ENCODE data around the gene GALNTL6. TPM values are rescaled to one million over a fixed set of nuclear protein-coding genes. Genes with fewer than 3 reads are reported as not detected.

Gene GALNTL6
- total and polyA plus RNA-seq, 9 of the 15 experiments (the other 6 are each of a cell fraction or from before 2014, with no cell fraction given) = 0.18 to 0.50 (median 0.29) TPM

GRCh38 chr4:171924746-171925376 lies 111.7 kb downstream of the GALNTL6 start (continued):
- TF ChIP-seq, protein P1, sequence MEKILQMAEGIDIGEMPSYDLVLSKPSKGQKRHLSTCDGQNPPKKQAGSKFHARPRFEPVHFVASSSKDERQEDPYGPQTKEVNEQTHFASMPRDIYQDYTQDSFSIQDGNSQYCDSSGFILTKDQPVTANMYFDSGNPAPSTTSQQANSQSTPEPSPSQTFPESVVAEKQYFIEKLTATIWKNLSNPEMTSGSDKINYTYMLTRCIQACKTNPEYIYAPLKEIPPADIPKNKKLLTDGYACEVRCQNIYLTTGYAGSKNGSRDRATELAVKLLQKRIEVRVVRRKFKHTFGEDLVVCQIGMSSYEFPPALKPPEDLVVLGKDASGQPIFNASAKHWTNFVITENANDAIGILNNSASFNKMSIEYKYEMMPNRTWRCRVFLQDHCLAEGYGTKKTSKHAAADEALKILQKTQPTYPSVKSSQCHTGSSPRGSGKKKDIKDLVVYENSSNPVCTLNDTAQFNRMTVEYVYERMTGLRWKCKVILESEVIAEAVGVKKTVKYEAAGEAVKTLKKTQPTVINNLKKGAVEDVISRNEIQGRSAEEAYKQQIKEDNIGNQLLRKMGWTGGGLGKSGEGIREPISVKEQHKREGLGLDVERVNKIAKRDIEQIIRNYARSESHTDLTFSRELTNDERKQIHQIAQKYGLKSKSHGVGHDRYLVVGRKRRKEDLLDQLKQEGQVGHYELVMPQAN (IDR thresholded peaks at IDR 0.05; ENCODE audit: borderline replicate concordance) = no peak
- TF ChIP-seq, protein P2, sequence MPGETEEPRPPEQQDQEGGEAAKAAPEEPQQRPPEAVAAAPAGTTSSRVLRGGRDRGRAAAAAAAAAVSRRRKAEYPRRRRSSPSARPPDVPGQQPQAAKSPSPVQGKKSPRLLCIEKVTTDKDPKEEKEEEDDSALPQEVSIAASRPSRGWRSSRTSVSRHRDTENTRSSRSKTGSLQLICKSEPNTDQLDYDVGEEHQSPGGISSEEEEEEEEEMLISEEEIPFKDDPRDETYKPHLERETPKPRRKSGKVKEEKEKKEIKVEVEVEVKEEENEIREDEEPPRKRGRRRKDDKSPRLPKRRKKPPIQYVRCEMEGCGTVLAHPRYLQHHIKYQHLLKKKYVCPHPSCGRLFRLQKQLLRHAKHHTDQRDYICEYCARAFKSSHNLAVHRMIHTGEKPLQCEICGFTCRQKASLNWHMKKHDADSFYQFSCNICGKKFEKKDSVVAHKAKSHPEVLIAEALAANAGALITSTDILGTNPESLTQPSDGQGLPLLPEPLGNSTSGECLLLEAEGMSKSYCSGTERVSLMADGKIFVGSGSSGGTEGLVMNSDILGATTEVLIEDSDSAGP (CRISPR knock-in tag; IDR thresholded peaks at IDR 0.05) = no peak

GRCh38 chr4:171928336-171928735 lies 115.1 kb downstream of the GALNTL6 start:
- BruUV-seq (replicated peaks) = no TSS peak
- ChIA-PET POLR2A (no interaction called here), CTCF (ENCODE audit: low intra/inter-chr PET ratio) (no interaction called here)
- H3K4me1 ChIP-seq (replicated peaks in 1 of 2; ENCODE audit: control insufficient read depth in 2 of 2, insufficient read depth in 2 of 2, low read length in 2 of 2) = no peaks in the 10 kb centered on the region
- no peak overlapping the region for H2AFZ ChIP-seq (ENCODE audit: low read depth, low read length)
- FAIRE-seq = no peak
- no peak for ATAC-seq
- no peak overlapping the region for H3K9ac ChIP-seq (ENCODE audit: insufficient read depth in 1 of 2, low read depth in 2 of 2, low read length in 2 of 2)
- no peaks in the 10 kb centered on the region for H4K20me1 ChIP-seq (replicated peaks; ENCODE audit: control insufficient read depth, insufficient read depth, low read length)
- TF ChIP-seq ZNF644 (tag; IDR thresholded peaks at IDR 0.05; ENCODE audit: low read depth) (no peak), CHD1 (IDR thresholded peaks at IDR 0.05; ENCODE audit: low read length) (no peak), SETDB1 (IDR thresholded peaks at IDR 0.05; ENCODE audit: low read length) (no peak), MNT (conservative IDR thresholded peaks at IDR 0.05) (no peak), ZNF253 (CRISPR knock-in tag; conservative IDR thresholded peaks at IDR 0.05) (no peak), ZNF778 (CRISPR knock-in tag; IDR thresholded peaks at IDR 0.05) (no peak), FOXP4 (CRISPR knock-in tag; IDR thresholded peaks at IDR 0.05; ENCODE audit: borderline replicate concordance) (no peak), ZNF512 (tag; IDR thresholded peaks at IDR 0.05) (no peak)
- intact Hi-C loops (cut with micrococcal nuclease) (no loop called here), in situ Hi-C loops (cut with MboI) (no loop called here)
- no peak overlapping the region for H3K4me3 ChIP-seq
- H3K9me3 ChIP-seq (replicated peaks; ENCODE audit: control insufficient read depth, insufficient read depth, low read depth, low read length) = no peaks in the 10 kb centered on the region
- H3K36me3 ChIP-seq (ENCODE audit: control insufficient read depth, insufficient read depth, low read length) = no peaks in the 10 kb centered on the region
- no peaks in the 10 kb centered on the region for H3K9me1 ChIP-seq (ENCODE audit: control insufficient read depth, insufficient read depth, low read length)
- no peaks in the 10 kb centered on the region for H3K27me3 ChIP-seq (ENCODE audit: control insufficient read depth in 2 of 2, insufficient read depth in 2 of 2, low read length in 2 of 2)
- H3K27ac ChIP-seq (ENCODE audit: extremely low read depth, low read depth, low read length) = no peak overlapping the region
- WGBS (ENCODE audit: insufficient coverage, low coverage, missing lambda C conversion rate) = 7% methylated on average over 4 of the region's 4 CpGs
- no peak overlapping the region for H3K4me2 ChIP-seq (ENCODE audit: insufficient read depth, low read length)
- no peaks in the 10 kb centered on the region for H3K79me2 ChIP-seq (ENCODE audit: control insufficient read depth, insufficient read depth, low read length)
- DNase-seq (ENCODE audit: extremely low read depth in 1 of 4, low spot score in 3 of 4) = no peak

Measured in K562 (cell line).